HUES48 (cell line): ENCODE measurements around the gene LSM7.
A peak's percentile ranks its signal among the peaks of the same experiment; 100 is the strongest.

Experiments used
- H3K27ac ChIP-seq: one replicate; pipeline ENCODE4 v1.7.0; 2013; ENCODE audit warnings: low read depth, low read length, inconsistent platforms
- H3K27me3 ChIP-seq: 2 replicates; pipeline ENCODE4 v1.6.1; 2013; ENCODE audit warnings: mild to moderate bottlenecking, low read length; ENCODE audit not compliant: control insufficient read depth, insufficient read depth
- H3K36me3 ChIP-seq: 2 replicates; pipeline ENCODE4 v1.6.1; 2013; ENCODE audit warnings: low read length; ENCODE audit not compliant: control insufficient read depth, insufficient read depth
- H3K4me1 ChIP-seq: 2 replicates; pipeline ENCODE4 v1.6.1; 2013; ENCODE audit warnings: mild to moderate bottlenecking, low read length; ENCODE audit not compliant: control insufficient read depth, insufficient read depth
- H3K4me3 ChIP-seq: 2 replicates; pipeline ENCODE4 v1.5.1; 2013; ENCODE audit warnings: mild to moderate bottlenecking, low read depth, low read length
- H3K9ac ChIP-seq: 2 replicates; pipeline ENCODE4 v1.6.1; 2013; ENCODE audit warnings: mild to moderate bottlenecking, low read depth, low read length, moderate library complexity
- H3K9me3 ChIP-seq: 2 replicates; pipeline ENCODE4 v1.6.1; 2013; ENCODE audit warnings: low read length; ENCODE audit not compliant: control insufficient read depth, insufficient read depth

The LSM7 gene

DNA sequence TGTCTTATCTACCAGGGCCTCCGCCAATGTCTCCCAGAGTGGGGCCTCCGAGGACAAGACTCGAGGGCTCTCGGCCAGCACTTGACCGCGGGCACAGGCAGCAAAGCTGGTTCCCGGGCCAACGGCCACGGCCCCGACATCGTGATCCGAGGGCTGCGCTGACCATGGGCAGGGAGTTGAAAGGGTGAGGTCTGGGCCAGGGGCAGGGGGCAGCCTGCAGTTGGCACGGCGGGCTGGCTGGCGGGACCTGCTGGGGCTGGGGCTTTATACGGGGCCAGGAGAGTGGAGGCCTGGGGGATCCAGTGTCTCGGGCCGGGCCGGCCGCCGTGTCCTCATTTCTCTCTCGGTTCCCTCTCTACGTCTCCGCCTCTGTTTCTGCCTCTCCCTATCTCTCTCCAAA is 10.6 kb downstream of the LSM7 start:
- Histone ChIP-seq H3K9me3 (no peaks in the 10 kb centered on the region), H3K27ac (no peak overlapping the region), H3K4me3 (no peak overlapping the region), H3K27me3 (no peaks in the 10 kb centered on the region), H3K4me1 (0 out of 2 replicates have a peak, but pooled peaks cover 6% of the 10 kb centered on the region), H3K9ac (no peak overlapping the region), H3K36me3 (0 out of 2 replicates have a peak, but pooled peaks cover 10% of the 10 kb centered on the region)

DNA sequence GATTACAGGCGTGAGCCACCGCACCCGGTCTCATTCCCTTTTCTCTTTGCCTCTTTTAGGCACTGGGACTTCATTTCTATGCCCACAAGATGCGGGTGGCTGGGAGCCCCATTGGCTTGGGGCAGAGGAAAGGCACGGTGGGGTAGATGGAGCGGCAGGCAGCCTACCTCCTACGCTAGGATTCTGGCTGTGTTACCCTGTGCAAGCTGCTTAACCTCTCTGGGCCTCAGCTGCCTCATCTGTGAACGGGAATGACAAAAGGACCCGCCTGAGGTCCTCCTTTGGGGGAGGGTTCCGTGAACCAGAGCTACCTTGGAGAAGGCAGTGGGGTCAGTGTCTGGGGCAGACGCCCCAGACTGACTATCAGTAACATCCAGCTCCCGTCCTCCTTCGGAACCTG is 11.1 kb downstream of the LSM7 start:
- Histone ChIP-seq H3K27ac (no peak overlapping the region), H3K36me3 (0 out of 2 replicates have a peak, but pooled peaks cover 6% of the 10 kb centered on the region), H3K4me3 (no peak overlapping the region), H3K27me3 (no peaks in the 10 kb centered on the region), H3K9ac (no peak overlapping the region), H3K4me1 (0 out of 2 replicates have a peak, but pooled peaks cover 6% of the 10 kb centered on the region), H3K9me3 (no peaks in the 10 kb centered on the region)

DNA sequence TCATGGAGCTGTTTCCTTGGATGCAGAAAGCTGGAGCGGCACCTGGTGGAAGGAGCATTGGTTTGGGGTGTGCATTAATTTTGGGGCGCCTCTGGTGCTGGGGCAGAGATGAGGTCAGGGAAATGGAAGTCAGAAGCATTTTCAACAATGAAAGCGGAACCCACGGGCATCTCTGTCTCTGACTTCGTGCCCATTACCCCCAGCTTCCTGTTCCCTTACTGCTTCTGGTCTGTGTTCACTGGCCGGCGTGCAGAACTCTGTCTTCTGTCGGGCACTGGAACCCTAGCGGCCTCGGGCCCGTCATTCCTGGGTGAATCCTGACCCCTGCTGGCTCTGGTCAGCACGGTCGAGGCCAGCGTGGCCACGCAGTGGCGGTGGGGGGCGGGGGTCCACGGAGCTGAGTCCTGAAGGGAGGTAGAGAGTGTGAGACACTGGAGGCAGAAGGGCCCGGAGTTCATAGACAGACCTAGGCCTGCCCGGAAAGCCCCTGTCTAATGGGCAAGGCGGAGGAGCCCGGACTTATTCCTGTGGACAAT is 12.5 kb downstream of the LSM7 start:
- Histone ChIP-seq H3K9ac (no peak overlapping the region), H3K36me3 (no peaks in the 10 kb centered on the region), H3K4me3 (no peak overlapping the region), H3K27me3 (no peaks in the 10 kb centered on the region), H3K27ac (no peak overlapping the region), H3K4me1 (0 out of 2 replicates have a peak, but pooled peaks cover 6% of the 10 kb centered on the region), H3K9me3 (no peaks in the 10 kb centered on the region)

DNA sequence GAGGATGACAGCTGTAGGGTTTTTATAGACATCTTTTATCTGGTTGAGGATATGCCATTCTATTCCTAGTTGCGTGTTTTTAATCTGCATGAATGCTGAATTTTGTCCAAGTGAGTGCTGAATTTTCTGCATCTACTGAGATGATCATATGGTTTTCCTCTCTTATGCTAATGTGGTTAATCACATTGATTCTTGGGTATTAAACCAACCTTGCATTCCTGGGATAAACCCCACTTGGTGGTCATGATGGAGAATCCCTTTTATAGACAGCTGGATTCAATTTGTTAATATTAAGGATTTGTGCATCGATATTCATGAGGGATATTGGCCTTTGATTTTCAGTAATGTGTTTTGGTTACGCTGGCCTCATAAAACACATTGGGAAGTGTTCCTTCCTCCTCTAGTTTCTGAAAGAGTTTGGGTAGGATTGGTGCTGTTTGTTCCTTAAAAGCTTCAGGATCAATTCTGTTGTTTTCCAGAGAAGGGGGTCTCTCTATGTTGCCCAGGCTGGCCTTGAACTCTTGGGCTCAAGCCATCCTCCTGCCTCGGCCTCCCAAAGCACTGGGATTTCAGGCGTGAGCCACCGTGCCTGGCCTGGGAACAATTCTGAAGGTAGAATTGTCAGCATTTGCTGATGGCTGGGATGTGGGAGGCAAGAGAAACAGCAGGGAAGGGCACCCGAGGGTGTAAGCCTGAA is 13.1 kb downstream of the LSM7 start:
- no peak overlapping the region for H3K4me3 ChIP-seq
- H3K27ac ChIP-seq, result no peak overlapping the region
- H3K9me3 ChIP-seq, result no peaks in the 10 kb centered on the region
- 0 out of 2 replicates have a peak, but pooled peaks cover 6% of the 10 kb centered on the region for H3K4me1 ChIP-seq
- H3K36me3 ChIP-seq, result no peaks in the 10 kb centered on the region
- no peaks in the 10 kb centered on the region for H3K27me3 ChIP-seq
- H3K9ac ChIP-seq, result no peak overlapping the region

DNA sequence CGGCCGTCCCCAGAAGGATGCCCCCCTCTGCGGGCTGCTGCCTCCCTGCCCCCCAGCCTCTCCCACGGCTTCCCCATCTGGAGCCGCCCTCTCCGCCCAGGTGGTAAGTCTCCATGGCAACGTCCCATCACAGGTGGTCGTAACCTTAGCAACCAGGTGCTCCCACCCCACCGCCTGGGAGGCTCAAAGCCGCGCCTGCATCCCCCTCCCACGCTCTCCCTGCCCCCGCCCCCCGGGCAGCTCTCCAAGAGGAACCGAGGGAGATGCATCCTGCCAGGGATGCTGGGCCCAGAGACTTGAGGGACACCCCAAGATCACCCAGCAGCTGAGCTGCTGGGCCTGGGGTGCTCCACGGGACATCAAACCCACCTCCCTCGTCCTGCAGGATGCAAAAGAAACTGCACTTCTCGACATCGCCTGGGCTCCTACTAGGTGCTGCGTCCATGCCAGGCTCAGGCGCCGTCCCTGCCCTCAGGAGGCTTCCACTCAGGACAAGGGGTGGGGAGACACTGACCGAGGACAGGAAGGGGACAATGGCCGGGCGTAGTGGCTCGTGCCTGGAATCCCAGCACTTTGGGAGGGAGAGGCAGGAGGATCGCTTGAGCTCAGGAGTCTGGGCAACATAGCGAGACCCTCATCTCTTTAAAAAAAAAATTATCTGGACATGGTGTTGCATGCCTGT is 15.4 kb downstream of the LSM7 start:
- Histone ChIP-seq H3K9ac (no peak overlapping the region), H3K4me3 (no peak overlapping the region), H3K27ac (no peak overlapping the region), H3K36me3 (no peaks in the 10 kb centered on the region), H3K4me1 (0 out of 2 replicates have a peak, but pooled peaks cover 6% of the 10 kb centered on the region), H3K9me3 (no peaks in the 10 kb centered on the region), H3K27me3 (peaks cover 10% of the 10 kb centered on the region)

DNA sequence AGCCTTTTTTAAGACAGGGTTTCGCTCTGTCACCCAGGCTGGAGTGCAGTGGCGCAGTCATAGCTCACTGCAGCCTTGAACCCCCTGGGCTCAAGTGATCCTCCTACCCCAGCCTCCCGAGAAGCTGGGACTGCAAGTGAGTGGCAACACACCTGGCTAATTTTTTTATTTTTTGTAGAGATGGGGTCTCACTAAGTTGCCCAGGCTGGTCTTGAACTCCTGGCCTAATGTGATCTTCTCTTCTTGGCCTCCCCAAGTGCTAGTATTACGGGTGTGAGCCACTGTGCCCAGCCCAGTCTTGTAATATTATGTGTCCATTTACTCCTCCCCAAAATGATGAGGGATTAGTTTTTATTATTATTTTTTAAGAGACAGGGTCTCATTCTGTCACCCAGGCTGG is 17.3 kb downstream of the LSM7 start:
- no peak overlapping the region for H3K9ac ChIP-seq
- no peak overlapping the region for H3K27ac ChIP-seq
- no peak overlapping the region for H3K4me3 ChIP-seq
- H3K36me3 ChIP-seq, result no peaks in the 10 kb centered on the region
- peaks cover 24% of the 10 kb centered on the region for H3K27me3 ChIP-seq
- 0 out of 2 replicates have a peak, but pooled peaks cover under 1% of the 10 kb centered on the region for H3K4me1 ChIP-seq
- H3K9me3 ChIP-seq, result no peaks in the 10 kb centered on the region

DNA sequence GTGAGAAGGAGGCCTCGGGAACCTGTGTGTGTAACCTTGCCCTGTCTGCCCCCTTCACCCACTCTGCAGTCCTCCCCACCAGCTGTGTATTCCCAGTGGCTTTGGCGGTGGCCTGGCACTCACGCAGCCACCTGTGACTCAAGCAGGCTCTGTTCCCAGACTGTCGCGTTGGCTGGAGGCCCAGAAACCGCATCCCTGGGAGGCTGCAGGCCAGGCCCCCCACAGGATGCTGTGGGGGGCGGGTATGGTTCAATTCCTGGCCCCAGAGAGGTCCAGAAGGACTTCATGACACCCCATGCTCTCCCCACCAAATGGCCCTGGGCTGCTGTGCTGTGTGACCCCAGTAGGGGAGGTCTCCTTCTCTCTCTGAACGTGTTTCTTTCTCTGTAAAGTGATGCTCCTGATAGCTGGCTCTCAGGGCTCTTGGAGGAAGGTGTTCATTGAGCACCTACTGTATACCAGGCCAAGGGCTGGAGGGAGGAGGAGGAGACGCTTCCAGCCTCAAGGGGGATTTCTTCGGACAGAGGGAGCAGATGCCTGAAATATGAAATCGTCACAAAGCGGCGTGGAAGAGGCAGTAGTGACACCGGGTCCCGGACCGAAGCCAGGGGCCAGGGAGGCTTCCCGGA is 18.5 kb downstream of the LSM7 start:
- Histone ChIP-seq H3K4me1 (no peaks in the 10 kb centered on the region), H3K36me3 (no peaks in the 10 kb centered on the region), H3K9ac (no peak overlapping the region), H3K27me3 (peaks cover 24% of the 10 kb centered on the region), H3K9me3 (no peaks in the 10 kb centered on the region), H3K4me3 (no peak overlapping the region), H3K27ac (no peak overlapping the region)

DNA sequence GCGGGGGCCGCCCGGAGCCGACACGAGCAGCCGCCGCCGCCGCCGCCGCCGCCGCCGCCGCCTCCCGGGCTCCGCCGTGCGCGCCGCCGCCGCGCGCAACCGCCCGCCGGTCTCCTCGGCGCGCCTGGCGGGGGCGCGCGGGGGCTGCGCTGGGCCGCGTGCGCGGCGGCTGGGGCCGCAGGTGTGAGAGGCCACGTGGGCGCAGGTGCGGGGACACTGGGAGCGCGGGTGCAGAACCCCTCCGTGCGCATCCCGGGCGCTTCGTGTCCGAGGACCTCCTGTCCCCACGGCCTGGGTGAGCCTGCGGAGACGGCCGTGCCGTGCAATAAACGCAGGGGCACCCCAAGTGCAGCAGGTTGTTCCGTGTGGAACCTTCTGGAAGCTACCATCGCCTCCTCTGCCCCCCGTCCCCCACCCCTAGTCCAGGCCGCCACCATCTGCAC is 20.3 kb downstream of the LSM7 start, which contains the start of gene LINGO3:
LINGO3 (minus strand) TSS at position 41 of the 443 bp plus-strand sequence. CDS start 16,378 bp downstream, outside the sequence.
- H3K27me3 ChIP-seq, result peaks cover 24% of the 10 kb centered on the region

DNA sequence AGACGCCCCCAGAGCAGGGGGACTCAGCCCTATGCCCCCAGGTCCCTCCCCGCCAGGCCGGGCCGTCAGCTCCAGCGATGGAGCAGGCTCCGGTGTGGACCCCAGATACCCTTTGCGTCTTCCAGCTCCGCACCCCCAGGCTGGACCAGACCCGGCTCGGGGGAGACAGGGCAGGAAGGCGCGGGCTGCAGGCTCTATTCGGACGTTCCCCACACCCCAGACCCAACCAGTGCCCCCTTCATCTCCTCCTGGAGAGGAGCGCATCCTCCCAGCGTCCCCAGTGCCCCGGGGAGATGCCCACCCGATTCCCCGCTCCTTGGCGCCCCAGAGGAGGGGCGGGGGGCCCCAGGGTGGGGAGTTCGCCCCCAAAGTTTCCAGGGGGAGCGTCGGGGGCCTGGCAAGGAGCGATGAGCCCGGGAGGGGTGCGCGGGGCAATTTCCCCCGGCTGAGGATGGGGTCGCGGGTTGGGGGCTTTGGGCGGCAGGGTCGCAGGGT is 20.8 kb downstream of the LSM7 start:
- Histone ChIP-seq H3K9ac (no peak overlapping the region), H3K36me3 (no peaks in the 10 kb centered on the region), H3K9me3 (no peaks in the 10 kb centered on the region), H3K4me1 (no peaks in the 10 kb centered on the region), H3K4me3 (peak overlapping the region; percentile 32; the same call in 1 of the 2 replicates), H3K27ac (no peak overlapping the region), H3K27me3 (peaks cover 25% of the 10 kb centered on the region)

More for the DNA sequence above, 20.3 kb downstream of the LSM7 start, which contains the start of gene LINGO3:
- Histone ChIP-seq H3K9me3 (no peaks in the 10 kb centered on the region), H3K4me1 (no peaks in the 10 kb centered on the region), H3K9ac (no peak within 1 kb of the TSS), H3K4me3 (peak within 1 kb of the TSS; percentile 44), H3K36me3 (no peaks in the 10 kb centered on the region), H3K27ac (no peak within 1 kb of the TSS)

DNA sequence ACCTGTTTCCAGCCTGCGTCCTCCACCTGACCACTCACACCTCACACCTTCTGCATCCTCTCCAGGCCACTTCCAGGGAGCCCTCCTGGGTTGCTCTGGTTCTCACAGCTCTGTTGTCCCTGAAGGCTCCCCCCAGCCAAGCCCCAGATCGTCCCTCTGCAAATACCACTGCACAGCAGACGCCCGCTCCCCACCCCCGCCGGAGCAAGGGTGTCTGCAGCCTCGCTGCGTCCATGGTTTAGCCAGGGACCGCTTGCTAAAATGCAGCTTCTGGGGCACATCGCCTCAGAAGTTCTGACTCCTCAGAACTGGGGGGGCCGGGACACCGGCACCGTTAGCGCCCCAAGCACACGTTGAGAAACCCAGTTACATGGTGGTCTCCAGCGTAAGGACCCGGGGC is 21.4 kb downstream of the LSM7 start:
- Histone ChIP-seq H3K9me3 (no peaks in the 10 kb centered on the region), H3K27me3 (peaks cover 29% of the 10 kb centered on the region), H3K4me3 (no peak overlapping the region), H3K36me3 (no peaks in the 10 kb centered on the region), H3K9ac (no peak overlapping the region), H3K27ac (no peak overlapping the region), H3K4me1 (no peaks in the 10 kb centered on the region)
